Mucosa of rectum (tissue), 2 donors: ENCODE results near the gene FBXW2.
A peak's percentile ranks its signal among the peaks of the same experiment; 100 is the strongest.

Source experiments
- H3K27ac ChIP-seq, 2 donors: one replicate each; pipeline ENCODE4 v1.7.0; 2013; ENCODE audit warnings: inconsistent platforms in 2 of 2, low read depth in 2 of 2, low read length in 2 of 2
- H3K27me3 ChIP-seq, 2 donors: one replicate each; pipeline ENCODE4 v1.7.0; 2013; ENCODE audit warnings: low read length in 2 of 2; ENCODE audit not compliant: control insufficient read depth in 2 of 2, insufficient read depth in 2 of 2
- H3K36me3 ChIP-seq, 2 donors: one replicate each; pipeline ENCODE4 v1.7.0; 2013; ENCODE audit warnings: low read length in 2 of 2; ENCODE audit not compliant: control insufficient read depth in 2 of 2, insufficient read depth in 2 of 2
- H3K4me1 ChIP-seq, 2 donors: one replicate each; pipeline ENCODE4 v1.7.0; 2013; ENCODE audit warnings: low read length in 2 of 2, mild to moderate bottlenecking in 1 of 2; ENCODE audit not compliant: control insufficient read depth in 2 of 2, insufficient read depth in 2 of 2
- H3K4me3 ChIP-seq, 2 donors: one replicate each; pipeline ENCODE4 v1.7.0; 2013; ENCODE audit warnings: low read length in 2 of 2
- H3K9ac ChIP-seq, 2 donors: one replicate each; pipeline ENCODE4 v1.7.0; 2013; ENCODE audit warnings: low read length in 2 of 2, low read depth in 1 of 2, mild to moderate bottlenecking in 1 of 2
- H3K9me3 ChIP-seq, 2 donors: one replicate each; pipeline ENCODE4 v1.7.0; 2013; ENCODE audit warnings: low read length in 2 of 2; ENCODE audit not compliant: control insufficient read depth in 2 of 2
- donor health status: healthy.
- donor health status: Normal muscosa, but diverticular disease.

FBXW2 gene

GRCh38 chr9:120710110-120710981, 82.9 kb downstream of the FBXW2 start:
- peak overlapping the region; percentile 47 to 60 for H3K9ac ChIP-seq
- no peaks in the 10 kb centered on the region for H3K27me3 ChIP-seq
- H3K4me3 ChIP-seq = peak overlapping the region; percentile 57 to 59
- no peaks in the 10 kb centered on the region for H3K9me3 ChIP-seq
- H3K27ac ChIP-seq = peak overlapping the region; percentile 37 to 49
- no peaks in the 10 kb centered on the region for H3K36me3 ChIP-seq
- peaks cover 18 to 30% of the 10 kb centered on the region in 2 donors for H3K4me1 ChIP-seq

GRCh38 chr9:120708526-120709224, 84.5 kb downstream of the FBXW2 start:
- Histone ChIP-seq H3K4me1 (peaks cover 11 to 23% of the 10 kb centered on the region in 2 donors), H3K9me3 (no peaks in the 10 kb centered on the region)

DNA sequence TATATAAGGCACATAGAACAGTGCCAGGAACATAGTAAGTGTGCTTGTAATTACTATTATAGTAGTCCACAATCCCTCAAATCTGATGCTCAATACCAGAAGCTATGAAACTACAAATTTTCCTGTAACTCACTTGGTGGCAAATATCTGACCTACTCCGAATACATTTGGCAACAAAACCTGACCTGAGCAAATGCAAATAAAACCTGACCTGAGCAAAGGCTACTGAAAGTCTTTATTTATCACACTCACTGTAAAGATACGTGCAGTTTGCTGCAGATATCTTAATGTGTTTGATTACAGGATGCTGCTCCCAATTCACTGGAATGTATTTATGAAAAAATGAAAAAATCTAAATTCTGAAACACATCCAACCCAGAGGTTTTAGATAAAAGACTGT, 86.0 kb downstream of the FBXW2 start:
- H3K36me3 ChIP-seq = no peaks in the 10 kb centered on the region
- peaks cover 3 to 13% of the 10 kb centered on the region in 2 donors for H3K4me1 ChIP-seq
- no peaks in the 10 kb centered on the region for H3K9me3 ChIP-seq
- no peak overlapping the region for H3K4me3 ChIP-seq
- H3K27ac ChIP-seq = no peak overlapping the region
- H3K27me3 ChIP-seq = no peaks in the 10 kb centered on the region
- H3K9ac ChIP-seq = no peak overlapping the region

More at GRCh38 chr9:120708526-120709224, 84.5 kb downstream of the FBXW2 start:
- H3K9ac ChIP-seq = no peak overlapping the region
- no peaks in the 10 kb centered on the region for H3K36me3 ChIP-seq
- H3K27me3 ChIP-seq = no peaks in the 10 kb centered on the region
- H3K27ac ChIP-seq = no peak overlapping the region
- no peak overlapping the region for H3K4me3 ChIP-seq
